ENCODE data around the gene DOK3.

DNA sequence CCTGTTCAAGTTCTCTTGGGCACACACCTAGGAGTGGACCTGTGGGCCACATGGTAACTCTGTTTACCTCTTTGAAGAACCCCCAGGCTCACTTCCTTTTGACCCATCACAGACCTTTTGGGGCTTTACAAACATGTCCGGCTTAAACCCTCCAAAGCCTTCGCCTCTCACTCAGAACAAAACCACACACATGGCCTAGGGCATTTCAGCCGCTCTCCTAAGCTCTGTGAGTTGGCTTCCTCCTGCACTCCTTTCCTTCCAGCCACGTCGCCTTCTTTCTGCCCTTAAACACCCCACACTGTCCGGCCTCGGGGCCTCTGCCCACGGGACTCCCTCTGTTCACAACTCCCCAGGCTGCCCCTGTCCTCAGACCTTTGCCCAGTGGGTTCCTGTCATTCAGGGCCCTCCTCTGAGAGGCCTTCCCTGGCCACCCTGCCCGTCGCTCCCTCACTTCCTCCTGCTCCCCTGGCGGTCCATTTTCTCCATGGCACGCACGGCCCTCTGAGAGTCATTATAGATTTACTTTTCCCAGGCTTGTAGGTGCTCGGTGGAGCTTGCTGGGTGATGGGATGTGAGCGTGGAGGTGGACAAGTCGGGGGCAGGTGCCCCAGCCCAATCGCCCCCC lies 1.9 kb downstream of the DOK3 start:
- TF ChIP-seq, protein P1, sequence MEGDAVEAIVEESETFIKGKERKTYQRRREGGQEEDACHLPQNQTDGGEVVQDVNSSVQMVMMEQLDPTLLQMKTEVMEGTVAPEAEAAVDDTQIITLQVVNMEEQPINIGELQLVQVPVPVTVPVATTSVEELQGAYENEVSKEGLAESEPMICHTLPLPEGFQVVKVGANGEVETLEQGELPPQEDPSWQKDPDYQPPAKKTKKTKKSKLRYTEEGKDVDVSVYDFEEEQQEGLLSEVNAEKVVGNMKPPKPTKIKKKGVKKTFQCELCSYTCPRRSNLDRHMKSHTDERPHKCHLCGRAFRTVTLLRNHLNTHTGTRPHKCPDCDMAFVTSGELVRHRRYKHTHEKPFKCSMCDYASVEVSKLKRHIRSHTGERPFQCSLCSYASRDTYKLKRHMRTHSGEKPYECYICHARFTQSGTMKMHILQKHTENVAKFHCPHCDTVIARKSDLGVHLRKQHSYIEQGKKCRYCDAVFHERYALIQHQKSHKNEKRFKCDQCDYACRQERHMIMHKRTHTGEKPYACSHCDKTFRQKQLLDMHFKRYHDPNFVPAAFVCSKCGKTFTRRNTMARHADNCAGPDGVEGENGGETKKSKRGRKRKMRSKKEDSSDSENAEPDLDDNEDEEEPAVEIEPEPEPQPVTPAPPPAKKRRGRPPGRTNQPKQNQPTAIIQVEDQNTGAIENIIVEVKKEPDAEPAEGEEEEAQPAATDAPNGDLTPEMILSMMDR (IDR thresholded peaks at IDR 0.05) = no peak
- TF ChIP-seq POLR2AphosphoS5 (IDR thresholded peaks at IDR 0.05) = no peak
- no peak for TF ChIP-seq POLR2A (IDR thresholded peaks at IDR 0.05)
